Astrocyte (in vitro differentiated cells and primary cell): ENCODE data around the gene CCDC93.

ENCODE experiments used
- EZH2 ChIP-seq: IDR thresholded peaks from 2 replicates; pipeline ENCODE4 v1.6.1; 2012; ENCODE audit warnings: mild to moderate bottlenecking, low read length, inconsistent platforms; ENCODE audit not compliant: insufficient read depth
- TF ChIP-seq, protein P1 (sequence below): IDR thresholded peaks from 2 replicates; pipeline ENCODE4 v1.5.1; 2011; ENCODE audit warnings: low read depth, mild to moderate bottlenecking, inconsistent platforms, low read length, moderate library complexity; ENCODE audit not compliant: insufficient read depth

DNA sequence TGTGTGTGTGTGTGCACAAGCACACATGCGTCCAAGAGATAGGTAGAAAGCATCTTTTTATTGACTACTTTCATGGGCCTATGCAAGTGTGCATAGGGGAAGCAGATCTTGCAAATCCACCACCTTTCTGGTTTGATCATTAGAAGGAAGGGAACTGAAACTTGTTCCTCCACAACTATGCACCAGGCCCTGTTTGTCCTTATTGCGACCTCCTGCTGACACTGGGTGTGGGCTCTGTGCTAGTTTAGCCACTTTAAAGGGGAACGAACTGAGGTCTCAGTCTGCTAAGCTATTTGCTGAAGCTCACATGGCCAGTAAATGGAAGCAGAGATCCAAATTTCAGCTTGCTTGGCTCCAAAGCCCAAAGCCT, 42.3 kb upstream of the CCDC93 start:
- TF ChIP-seq, protein P1, sequence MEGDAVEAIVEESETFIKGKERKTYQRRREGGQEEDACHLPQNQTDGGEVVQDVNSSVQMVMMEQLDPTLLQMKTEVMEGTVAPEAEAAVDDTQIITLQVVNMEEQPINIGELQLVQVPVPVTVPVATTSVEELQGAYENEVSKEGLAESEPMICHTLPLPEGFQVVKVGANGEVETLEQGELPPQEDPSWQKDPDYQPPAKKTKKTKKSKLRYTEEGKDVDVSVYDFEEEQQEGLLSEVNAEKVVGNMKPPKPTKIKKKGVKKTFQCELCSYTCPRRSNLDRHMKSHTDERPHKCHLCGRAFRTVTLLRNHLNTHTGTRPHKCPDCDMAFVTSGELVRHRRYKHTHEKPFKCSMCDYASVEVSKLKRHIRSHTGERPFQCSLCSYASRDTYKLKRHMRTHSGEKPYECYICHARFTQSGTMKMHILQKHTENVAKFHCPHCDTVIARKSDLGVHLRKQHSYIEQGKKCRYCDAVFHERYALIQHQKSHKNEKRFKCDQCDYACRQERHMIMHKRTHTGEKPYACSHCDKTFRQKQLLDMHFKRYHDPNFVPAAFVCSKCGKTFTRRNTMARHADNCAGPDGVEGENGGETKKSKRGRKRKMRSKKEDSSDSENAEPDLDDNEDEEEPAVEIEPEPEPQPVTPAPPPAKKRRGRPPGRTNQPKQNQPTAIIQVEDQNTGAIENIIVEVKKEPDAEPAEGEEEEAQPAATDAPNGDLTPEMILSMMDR = no peak
- no peak for TF ChIP-seq EZH2
